Stimulated activated CD8-positive, alpha-beta memory T cell treated with anti-CD3 and anti-CD28 coated beads, Interleukin-4, amount 100 ng/mL, for 1 hour (primary cell): ENCODE measurements around the gene MRPS23.
A peak's percentile ranks its signal among the peaks of the same experiment; 100 is the strongest.

ENCODE experiments used
- DNase-seq, 2 donors: peaks; one replicate each; pipeline ENCODE4 v3.0.0-alpha.2; 2020; ENCODE audit warnings: low read depth in 2 of 2, low spot score in 1 of 2

MRPS23 gene

DNA sequence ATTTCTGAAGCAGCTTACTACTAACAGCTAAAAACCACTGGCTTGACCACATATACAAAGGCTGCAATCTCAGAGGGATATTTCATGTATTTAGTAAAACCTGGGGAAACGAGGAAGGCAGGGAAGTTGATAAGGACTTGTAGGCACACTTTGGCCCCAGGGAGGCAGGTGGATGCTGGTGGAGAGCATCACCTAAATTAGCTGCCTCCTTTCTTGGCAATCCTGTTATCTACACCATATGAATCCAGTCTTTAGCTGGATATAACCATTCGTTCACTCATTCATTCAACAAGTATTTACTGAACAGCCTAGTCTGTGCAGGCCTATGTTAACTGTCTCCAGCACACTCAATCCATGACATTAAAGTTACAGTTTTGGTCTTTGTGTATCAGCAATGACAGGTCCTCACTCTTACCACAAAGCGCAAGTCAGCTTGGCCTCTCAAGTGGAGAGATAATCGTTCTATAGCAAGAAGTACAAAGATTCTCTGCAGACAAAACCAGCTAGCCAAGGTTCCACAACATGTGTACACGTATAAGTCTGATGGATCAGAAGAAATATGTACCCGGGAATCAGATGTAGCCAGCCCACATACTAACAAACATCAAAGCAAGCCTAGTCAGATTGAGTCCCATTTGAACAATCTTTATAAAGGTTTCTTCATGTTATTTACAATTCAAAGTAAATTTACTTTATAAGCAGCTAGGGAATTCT is 10.8 kb downstream of the MRPS23 start:
- no peak for DNase-seq

DNA sequence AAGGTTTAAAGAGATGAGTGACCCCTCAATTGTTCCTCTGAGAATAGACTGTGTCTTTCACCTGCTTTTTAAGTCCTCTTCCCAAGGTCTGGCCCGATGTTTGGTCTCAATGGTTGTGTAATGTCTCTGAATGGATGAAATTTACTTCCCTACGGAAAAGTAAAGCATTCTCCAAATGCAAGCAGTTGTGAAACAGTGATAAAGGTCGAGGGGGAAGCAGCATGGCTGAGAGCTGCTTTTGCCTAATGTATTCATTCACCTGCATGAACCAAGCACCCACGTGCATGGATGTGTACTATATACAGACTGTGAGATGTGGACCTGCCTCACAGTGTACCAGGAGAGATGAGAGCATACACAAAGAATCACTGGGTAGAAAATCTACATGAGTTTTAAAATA is 11.4 kb downstream of the MRPS23 start:
- DNase-seq, result no peak

DNA sequence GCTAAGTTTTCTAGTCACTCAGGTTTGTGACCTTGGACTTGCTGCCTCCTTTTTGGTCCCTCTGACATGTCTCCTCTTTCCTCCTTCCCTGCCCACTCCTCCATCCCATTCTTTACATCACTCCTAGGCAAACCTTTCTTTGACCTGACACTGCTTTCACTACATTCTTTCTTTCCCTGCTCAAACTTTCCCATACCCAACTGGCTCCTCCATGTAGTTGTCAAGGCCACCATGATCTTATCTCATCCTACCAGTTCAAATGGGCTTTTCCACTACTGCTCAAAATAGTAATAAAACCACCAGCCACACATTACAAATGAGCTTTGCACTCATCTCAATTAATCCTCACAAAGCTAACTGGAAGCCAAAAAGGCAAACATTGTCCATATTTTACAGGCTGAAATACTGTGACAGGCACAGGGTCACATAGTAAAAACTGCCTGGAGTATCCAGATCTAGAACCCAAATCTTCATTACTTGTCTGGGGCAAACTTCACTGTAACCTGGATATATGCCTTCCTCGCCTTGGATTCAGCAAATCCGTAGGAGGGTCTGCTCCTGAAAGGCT is 14.4 kb downstream of the MRPS23 start:
- DNase-seq, result no peak

DNA sequence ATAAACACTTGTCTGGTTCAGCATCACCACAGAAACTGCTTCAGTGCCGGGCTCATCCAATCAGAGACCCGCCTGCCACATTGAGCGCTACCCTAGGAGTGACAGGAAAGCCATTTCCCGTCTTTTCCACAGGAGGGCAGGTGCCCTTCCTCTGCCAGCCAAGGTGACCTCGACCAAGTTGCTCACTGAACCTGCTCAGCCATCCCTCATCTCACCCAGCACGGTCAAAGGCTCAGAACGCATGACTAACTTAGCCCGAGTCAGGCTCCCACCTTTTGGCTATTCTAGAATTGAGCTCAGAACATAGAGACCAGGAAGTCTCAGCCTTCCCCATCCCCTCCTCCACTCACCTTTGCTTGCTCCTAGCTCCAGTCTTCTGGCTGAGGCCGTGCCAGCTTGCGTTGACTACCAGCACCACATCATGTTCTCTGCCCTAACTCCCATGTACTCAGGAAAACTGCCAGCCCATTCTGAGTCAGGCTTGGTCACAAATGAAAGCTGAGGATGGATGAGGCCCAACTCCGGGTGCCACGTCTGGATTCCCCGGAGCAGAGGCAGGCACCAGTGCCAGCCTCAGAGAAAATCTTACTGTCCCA is 15.6 kb downstream of the MRPS23 start:
- no peak for DNase-seq

DNA sequence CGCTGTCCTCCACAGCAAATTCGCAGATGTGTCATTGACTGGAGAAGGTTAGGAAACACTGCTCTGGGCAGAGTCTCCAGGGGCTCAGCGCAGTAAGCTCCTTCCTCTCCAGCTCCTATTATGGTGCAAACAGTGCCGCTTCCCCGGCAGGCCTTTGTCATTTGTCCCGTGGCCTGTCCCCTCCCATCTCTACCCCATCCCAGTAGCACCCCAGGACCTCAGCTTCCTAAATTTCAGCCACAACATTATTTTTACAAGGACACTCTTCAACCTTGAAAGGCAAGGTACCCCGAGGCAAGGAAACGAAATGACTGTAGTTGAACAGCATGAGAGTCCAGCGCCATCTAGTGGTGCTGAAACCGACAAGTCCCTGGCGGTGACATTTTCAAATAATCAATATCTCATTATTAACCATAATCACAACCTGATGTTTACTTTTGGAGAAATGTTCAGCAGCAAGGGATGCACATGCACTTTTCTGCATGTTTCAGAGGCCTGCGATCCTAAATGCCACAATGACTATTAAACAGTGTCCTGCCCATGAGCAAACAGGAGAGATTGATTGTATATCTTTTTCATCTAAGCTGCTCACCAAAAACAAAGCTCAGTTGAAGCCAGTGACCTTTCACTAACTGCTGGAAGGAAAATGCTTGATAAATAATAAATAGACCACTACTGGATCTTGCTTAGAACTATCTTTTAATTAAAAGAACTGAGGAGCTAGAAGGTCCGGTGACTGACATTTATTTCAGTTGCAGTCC is 16.5 kb downstream of the MRPS23 start:
- DNase-seq, result peak; percentile 49 to 52

DNA sequence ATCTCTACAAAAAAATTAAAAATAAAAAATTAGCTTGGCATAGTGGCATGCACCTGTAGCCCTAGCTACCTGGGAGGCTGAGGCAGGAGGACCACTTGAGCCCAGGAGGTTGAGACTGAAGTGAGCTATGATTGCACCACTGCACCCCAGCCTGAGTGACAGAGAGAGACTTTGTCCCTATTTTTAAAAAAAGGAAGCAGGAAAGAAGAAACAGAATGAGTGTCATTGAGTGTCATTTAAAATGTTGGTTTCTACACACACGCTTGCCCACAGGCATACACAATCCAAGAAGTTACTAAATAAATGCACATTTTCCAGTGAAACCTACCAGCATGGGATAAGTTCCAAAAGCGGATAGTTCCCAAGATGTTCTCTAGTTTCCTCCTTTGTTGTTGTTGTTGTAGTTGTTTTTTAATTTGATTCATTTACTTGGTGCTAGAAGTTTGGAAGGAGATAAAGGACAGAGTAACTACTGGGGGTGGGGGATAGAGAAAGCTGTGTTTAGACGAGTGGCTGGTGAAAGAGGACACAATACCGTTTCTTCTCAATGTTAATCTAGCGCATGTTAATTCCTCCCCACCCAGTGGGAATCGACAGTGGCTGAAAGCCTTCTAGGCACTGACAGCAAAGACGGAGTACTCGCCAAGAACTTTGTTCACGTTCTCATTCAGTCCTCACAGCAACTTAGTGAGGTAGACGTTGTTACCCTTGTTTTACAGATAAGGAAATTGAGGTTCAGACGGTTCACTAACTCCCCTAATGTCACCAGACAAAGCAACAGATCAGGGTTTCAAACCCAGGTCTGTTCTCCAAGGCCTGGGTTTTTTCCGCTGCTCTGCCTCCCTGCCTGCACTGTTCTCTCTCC is 17.3 kb downstream of the MRPS23 start:
- no peak for DNase-seq

DNA sequence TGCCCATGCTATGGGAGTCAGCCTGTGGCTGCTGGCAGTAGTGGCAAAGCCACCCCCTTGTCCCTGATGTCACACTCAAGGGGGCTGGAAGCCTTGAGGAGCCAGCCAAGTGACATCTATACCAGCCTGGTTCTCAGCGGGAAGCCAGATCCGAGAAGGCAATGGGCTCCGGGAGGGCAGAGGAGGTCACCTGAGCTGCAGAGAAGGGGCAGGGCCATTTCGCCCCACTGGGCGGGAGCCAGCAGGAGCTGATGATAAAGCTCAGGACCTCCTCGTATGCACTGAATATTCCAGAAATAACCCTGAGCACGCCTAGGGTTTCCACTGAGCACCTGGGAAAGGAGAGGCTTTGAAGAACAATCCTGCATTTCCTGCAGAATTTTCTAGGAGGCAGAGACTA is 19.0 kb downstream of the MRPS23 start:
- DNase-seq, result no peak

DNA sequence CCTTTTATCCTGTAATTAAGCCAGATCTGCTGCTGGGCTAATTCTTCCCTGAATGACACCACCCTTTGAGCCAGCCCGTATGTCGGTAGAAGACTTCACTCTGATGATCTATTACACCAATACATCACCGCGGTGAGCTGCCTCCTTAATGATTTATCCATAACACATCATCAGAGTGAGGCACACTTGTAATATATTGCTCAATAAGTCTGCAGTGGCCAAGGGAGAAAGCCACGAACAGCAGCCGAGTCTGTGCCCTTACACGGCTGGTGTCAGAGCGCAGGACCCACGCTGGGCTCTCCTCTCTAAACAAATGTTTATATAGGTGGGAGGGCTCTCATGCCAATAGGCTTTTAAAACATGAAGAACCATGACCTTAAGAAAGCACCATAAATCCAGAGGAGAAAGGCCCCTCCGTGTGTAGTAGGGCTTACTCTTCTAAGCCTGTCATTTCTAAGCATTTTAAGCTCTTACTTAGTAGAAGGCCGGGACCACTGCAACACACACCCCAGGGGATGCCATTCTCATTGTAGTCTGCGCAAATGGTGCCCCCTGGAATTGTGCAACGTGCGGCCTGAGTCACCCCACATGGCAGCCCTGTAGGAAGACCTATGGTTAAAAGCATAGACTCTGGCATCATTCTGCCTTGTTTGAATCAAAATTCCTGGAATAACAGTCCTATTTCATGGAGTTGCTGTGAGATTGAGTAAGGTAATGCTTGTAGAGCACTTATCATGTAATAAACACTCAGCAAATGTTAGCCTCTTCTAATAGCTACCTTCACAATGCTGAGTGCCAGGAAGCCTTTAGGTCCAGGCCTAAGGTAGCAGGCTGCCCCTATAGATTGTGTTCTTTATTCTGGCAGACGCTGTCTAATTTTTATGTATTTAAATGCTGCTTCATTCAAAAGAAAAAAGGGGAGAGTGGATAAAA is 26.1 kb downstream of the MRPS23 start:
- no peak for DNase-seq

DNA sequence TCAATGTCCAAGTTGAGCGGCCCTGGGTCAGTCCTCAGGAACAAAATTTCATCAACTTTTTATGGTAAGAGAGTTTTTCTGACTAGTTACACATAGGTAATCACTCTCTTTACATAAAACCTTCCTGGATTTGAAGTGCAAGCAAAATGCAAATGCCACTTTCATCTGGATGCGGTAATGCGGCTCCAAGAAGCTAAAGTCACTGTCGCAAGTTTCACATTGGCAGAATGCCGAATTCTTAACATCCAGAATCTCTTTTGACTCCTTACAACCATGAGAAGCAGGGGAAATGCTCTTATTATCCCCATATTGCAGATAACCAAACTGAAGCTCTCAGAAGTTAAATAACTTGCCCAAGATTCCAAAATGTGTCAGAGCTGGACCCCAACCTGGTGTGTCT is 30.0 kb downstream of the MRPS23 start:
- no peak for DNase-seq

DNA sequence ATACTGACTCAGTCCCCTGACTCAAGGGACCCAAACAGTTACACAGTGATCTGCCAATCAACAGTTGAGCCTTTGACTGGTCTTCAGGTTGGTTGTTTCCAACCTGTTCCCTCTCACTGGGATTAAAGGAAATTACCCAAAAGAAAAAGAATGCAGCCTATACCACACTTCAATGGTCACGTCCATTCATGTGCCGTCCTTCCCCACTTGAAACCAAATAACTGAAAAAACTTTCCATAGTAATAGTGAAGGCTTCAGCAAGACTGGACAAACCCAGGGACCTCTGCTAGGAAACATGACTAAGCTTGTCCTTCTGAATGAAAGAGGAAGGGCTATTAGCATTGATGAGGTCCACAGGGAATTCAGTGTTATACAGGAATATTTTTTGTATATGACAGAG is 30.6 kb downstream of the MRPS23 start:
- DNase-seq, result no peak

DNA sequence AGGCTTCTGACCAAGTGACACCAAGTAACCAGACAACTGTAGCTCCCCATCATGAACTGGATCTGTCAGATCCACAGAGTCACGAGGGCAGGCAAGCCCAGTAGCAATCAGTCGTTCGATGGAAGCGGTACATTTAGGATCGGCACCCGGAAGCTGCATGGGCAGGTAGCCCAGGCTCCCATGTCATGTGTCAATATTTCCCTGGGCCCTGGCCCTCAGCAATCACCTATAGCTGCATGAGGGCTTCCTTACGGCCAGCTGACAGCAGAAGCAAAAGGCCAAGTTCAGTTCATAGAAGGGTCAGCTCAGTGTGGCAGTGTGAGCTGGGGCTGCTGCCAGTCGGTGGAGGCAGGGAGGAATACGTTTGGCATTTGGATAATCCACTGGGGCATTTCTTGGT is 31.8 kb downstream of the MRPS23 start:
- DNase-seq, result no peak

DNA sequence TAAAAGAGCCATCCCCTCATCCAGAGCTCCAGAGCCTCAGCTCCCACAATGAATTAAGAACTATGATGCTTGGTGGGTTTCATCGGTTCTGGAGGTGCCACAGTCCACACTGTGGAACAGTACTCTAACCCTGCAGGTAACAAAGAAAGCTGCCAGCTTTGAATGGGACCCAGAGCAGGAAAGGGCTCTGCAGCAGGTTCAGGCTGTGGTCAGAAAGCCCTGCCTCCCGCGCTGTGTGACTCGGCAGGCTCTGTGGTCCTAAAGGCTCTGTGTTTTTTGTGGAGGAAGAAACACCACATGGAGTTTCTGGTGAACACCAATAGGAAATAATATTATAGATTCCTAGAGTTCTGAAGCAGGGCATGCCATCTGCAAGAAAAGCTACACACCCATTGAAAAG is 32.5 kb downstream of the MRPS23 start:
- DNase-seq, result no peak

DNA sequence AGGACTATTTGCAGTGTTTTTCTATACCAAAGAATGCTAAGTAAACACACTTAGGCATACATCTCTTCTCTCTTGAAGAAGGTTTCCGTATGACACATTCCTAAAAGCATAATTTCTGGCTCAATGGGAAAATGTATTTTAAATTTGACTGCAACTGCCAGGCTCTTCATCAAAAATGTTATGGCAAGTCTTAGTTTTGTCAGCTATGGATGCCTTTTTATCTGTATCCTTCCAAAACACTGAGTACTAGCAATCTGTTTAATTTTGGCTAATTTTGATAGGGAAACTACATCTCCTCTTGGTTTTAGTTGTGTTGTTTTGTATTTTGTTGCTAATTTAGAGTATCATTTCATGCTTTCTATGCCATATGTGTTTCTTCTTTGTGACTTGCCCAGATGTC is 35.4 kb downstream of the MRPS23 start:
- no peak for DNase-seq

DNA sequence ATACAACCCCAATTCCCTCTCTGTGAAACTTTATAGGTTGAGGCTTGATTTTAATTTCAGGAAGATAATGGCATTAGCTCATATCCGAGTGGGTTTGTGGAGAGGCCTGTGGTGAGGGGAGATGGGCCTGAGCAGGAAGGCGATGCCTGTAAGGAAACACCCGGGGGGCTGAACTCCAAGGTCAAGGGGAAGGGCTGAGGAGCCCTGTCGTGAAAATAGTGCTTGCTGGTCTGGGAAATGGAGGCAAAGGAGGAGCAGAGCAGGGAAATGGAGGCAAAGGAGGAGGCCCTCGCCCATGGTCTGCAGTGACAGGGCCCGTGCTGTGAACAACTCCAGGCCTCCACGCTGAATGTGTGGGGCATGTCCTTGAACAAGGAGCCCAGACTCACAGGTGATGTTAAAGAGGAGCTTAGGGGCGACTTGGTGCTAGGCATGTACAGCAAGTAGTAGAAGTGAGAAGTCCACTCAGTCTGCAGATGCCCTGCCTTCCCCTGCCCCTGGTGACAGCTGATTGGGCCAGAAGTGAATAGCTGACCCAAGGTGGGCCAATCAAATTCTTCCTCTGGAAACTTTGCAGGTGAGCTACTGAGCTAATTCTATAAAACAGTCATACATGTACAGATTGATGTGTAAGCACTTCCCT is 38.1 kb downstream of the MRPS23 start:
- no peak for DNase-seq

DNA sequence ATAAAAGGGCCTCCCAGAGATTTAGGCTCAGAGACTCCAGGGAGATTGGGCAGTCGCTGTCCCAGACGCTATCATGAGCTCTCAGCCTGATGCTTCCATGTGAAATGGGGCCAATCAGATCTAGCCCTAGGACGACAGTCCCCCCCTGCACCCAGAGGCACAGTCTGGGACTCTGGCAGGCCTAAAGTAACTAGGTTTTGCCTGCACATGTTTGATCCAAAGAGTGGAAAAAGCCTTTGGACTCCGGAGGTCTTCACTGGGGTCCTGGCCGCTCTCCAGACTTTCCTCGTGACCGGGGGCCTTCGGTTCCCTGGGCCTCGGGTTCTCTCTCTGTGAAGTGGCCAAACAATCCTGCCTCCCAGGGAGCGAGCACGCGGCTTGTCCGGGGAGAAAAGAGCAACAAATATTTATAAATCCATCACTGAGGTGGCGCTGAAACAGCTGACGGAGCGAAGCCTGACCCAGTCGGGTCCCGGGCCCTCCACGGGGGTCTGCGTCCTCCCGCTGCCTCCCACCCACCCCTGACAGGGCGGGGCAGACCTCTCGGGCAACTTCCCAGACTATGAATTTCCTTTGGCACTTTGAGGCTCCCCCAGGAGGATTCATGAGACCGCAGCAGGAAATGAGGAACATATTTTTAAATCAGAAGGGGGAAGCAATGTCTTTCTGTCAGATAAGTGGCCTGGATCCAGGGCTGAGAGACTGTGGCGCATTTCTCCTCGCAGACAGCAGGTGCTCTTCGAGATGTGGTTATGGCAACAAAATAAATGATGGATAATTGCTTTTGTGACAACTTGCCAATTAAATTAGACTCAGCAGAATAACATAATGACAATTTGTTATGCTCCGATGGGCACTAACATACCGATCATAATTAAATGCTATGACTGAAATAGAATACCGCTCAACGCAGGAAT is 38.9 kb downstream of the MRPS23 start:
- DNase-seq, result no peak

DNA sequence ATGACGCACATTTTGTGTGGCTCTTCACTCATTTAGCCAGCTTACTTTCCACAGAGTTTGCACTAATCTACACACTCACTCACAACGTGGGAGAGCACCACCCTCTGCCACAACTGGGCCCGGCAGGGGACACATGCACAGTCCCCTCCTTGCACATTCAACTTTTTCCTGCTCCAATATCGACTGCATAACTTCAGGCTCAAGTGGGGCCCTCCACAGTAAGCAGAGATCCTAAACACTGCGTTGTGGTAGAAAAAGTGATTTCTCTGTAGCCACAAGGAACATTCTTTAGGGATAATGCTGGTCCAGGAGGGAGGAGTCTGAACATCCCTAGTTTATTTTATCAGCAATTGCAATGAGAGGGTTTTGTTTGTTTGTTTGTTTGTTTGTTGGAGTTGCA is 40.0 kb downstream of the MRPS23 start:
- DNase-seq, result no peak

DNA sequence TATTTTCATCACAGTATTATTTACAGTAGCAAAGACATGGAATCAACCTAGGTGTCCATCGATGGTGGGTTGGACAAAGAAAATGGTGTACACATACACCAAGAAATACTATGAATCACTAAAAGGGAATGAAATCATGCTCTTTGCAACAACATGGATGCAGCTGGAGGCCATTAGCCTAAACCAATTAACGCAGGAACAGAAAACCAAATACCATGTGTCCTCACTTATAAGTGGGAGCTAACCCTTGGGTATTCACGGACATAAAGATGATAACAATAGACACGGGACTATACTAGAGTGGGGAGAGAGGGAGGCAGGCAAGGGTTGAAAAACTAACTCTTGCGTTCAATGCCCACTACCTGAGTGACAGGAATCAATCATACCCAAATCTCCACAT is 41.0 kb downstream of the MRPS23 start:
- DNase-seq, result no peak

DNA sequence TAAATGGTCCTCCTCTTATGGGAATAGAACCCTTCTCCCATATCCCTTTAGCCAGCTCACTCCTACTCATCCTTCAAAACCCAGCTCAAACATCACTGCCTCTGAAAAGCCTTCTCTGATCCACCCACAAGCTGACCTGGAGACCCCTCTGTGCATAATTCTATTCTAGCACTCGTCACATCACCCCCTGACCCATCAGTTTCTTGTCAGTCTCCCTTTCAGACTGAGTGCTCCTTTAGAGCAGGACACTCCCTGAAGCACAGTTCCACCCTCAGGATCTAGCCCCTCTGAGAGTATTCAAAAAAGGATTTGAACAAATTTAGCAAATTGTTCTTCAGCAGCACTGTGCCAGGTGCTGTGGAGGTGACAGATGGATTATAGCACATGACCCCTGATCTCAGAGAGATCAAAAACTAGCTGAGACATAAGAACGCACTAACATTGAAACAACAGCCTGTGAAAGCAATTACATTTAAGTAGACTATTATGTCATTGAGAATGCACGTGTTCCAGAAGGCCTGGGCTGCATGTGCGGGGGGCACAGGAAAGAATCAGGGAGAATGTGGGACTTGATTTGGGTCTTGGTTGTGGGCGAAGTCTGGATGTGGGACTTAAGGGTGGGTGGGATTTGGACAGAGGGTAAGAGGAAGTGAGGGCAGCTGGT is 43.5 kb downstream of the MRPS23 start:
- no peak for DNase-seq
